ENCODE measurements around the gene MCTP1. TPM values are rescaled to one million over a fixed set of nuclear protein-coding genes. Genes with fewer than 3 reads are reported as not detected.

The MCTP1 gene
- total RNA-seq, 1 donor from 2014 or later, result 9.1 TPM

GRCh38 chr5:95080441-95080840, 204.5 kb downstream of the MCTP1 start:
- Mint-ChIP-seq H3K27ac (no peak overlapping the region), H3K9me3 (no peaks in the 10 kb centered on the region), H3K36me3 (no peaks in the 10 kb centered on the region), H3K4me1 (peaks cover 13% of the 10 kb centered on the region), H3K4me3 (no peak overlapping the region), H3K27me3 (ENCODE audit: low read depth) (no peaks in the 10 kb centered on the region)
- DNase-seq (ENCODE audit: low spot score in 2 of 2, unreplicated experiment in 2 of 2), result no peak
- TF ChIP-seq, protein P1, sequence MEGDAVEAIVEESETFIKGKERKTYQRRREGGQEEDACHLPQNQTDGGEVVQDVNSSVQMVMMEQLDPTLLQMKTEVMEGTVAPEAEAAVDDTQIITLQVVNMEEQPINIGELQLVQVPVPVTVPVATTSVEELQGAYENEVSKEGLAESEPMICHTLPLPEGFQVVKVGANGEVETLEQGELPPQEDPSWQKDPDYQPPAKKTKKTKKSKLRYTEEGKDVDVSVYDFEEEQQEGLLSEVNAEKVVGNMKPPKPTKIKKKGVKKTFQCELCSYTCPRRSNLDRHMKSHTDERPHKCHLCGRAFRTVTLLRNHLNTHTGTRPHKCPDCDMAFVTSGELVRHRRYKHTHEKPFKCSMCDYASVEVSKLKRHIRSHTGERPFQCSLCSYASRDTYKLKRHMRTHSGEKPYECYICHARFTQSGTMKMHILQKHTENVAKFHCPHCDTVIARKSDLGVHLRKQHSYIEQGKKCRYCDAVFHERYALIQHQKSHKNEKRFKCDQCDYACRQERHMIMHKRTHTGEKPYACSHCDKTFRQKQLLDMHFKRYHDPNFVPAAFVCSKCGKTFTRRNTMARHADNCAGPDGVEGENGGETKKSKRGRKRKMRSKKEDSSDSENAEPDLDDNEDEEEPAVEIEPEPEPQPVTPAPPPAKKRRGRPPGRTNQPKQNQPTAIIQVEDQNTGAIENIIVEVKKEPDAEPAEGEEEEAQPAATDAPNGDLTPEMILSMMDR (IDR thresholded peaks at IDR 0.05; ENCODE audit: unreplicated experiment), result no peak

DNA sequence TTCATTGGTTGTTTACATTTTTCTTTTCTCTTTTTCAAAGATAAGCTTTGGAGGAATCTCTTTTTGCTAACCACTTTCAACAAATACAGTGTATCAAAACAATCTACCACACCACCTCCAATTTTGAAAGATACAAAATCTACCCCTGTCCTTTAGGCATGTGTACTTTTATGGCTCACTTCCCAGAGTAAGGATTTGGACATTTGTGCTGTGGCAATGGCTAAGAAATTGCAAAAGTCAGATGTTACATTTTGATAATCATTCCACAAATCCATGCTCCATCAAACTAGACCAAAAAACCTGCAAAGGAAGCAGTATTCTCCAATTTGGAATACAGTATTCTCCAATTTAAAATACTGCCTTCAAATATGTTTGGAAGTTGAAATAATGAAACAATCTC, 204.9 kb downstream of the MCTP1 start:
- H3K27ac Mint-ChIP-seq, result no peak overlapping the region
- no peaks in the 10 kb centered on the region for H3K27me3 Mint-ChIP-seq (ENCODE audit: low read depth)
- TF ChIP-seq, protein P1 (IDR thresholded peaks at IDR 0.05; ENCODE audit: unreplicated experiment), result no peak
- no peaks in the 10 kb centered on the region for H3K9me3 Mint-ChIP-seq
- H3K4me3 Mint-ChIP-seq, result no peak overlapping the region
- H3K4me1 Mint-ChIP-seq, result peaks cover 13% of the 10 kb centered on the region
- DNase-seq (ENCODE audit: low spot score in 2 of 2, unreplicated experiment in 2 of 2), result no peak
- H3K36me3 Mint-ChIP-seq, result no peaks in the 10 kb centered on the region

GRCh38 chr5:95078868-95079267, 206.0 kb downstream of the MCTP1 start:
- TF ChIP-seq, protein P1 (IDR thresholded peaks at IDR 0.05; ENCODE audit: unreplicated experiment), result no peak
- Mint-ChIP-seq H3K4me1 (peaks cover 13% of the 10 kb centered on the region), H3K36me3 (no peaks in the 10 kb centered on the region), H3K27ac (no peak overlapping the region), H3K27me3 (ENCODE audit: low read depth) (no peaks in the 10 kb centered on the region), H3K9me3 (no peaks in the 10 kb centered on the region), H3K4me3 (no peak overlapping the region)
- no peak for DNase-seq (ENCODE audit: low spot score in 2 of 2, unreplicated experiment in 2 of 2)

GRCh38 chr5:95076395-95077185, 208.3 kb downstream of the MCTP1 start:
- H3K27me3 Mint-ChIP-seq (ENCODE audit: low read depth), result no peaks in the 10 kb centered on the region
- peaks cover 8% of the 10 kb centered on the region for H3K4me1 Mint-ChIP-seq
- H3K36me3 Mint-ChIP-seq, result no peaks in the 10 kb centered on the region
- H3K9me3 Mint-ChIP-seq, result no peaks in the 10 kb centered on the region
- TF ChIP-seq, protein P1 (IDR thresholded peaks at IDR 0.05; ENCODE audit: unreplicated experiment), result no peak
- H3K4me3 Mint-ChIP-seq, result no peak overlapping the region
- no peak for DNase-seq (ENCODE audit: low spot score in 2 of 2, unreplicated experiment in 2 of 2)
- no peak overlapping the region for H3K27ac Mint-ChIP-seq

- Mint-ChIP-seq H3K4me3 (no peak overlapping the region), H3K9me3 (no peaks in the 10 kb centered on the region), H3K4me1 (peaks cover 3% of the 10 kb centered on the region), H3K27ac (no peak overlapping the region), H3K36me3 (no peaks in the 10 kb centered on the region), H3K27me3 (ENCODE audit: low read depth) (no peaks in the 10 kb centered on the region)
- TF ChIP-seq, protein P1 (IDR thresholded peaks at IDR 0.05; ENCODE audit: unreplicated experiment), result no peak
- DNase-seq (ENCODE audit: low spot score in 2 of 2, unreplicated experiment in 2 of 2), result no peak
Measured at GRCh38 chr5:95075111-95075510, 209.8 kb downstream of the MCTP1 start.
